Right cardiac atrium (tissue), 5 donors: ENCODE data around the gene OPTC. TPM values are rescaled to one million over a fixed set of nuclear protein-coding genes. Genes with fewer than 3 reads are reported as not detected.
"Not testable (repeated sequence)": the region's sequence is repeated elsewhere in the genome, so short reads cannot be mapped to it uniquely, and the experiment has no call there.

Experiments
- ATAC-seq, 2 donors: fragments of 200-7000 bp; cut with Tn5 transposase; one replicate each; pipeline versions ENCODE4 v1.8.0 to v1.9.1; 2020; ENCODE audit warnings: moderate library complexity in 2 of 2, mild to moderate bottlenecking in 1 of 2
- DNase-seq, 3 donors: peaks; one replicate each; pipeline ENCODE4 v3.0.0-alpha.2; 2020
- H3K27ac ChIP-seq: one replicate; pipeline ENCODE4 v1.5.1; 2013; ENCODE audit warnings: mild to moderate bottlenecking, low read length, control low read depth, moderate library complexity
- H3K27me3 ChIP-seq: one replicate; pipeline ENCODE4 v1.6.1; 2013; ENCODE audit not compliant: control insufficient read depth, insufficient read depth
- H3K4me1 ChIP-seq: one replicate; pipeline ENCODE4 v1.6.1; 2013; ENCODE audit warnings: low read length; ENCODE audit not compliant: control insufficient read depth, insufficient read depth
- H3K4me3 ChIP-seq: one replicate; pipeline ENCODE4 v1.5.1; 2013; ENCODE audit warnings: low read length, control low read depth
- H3K9me3 ChIP-seq: one replicate; pipeline ENCODE4 v1.6.1; 2013; ENCODE audit warnings: low read length; ENCODE audit not compliant: control insufficient read depth
- WGBS: extraction: QIAGEN DNeasy Blood & Tissue Kit; methylation state at CpG from one replicate; pipeline ENCODE4 v1.1.7; 2013; 5-methylcytosine and 5-hydroxymethylcytosine counted together
- intact Hi-C, 4 donors: fragments of 100-400 bp; cut with DNase I; formaldehyde crosslinking; loops; one replicate each; pipeline versions ENCODE4 v1.11.0 to v1.14.0; 2022 to 2023
- long read RNA-seq, 4 donors: library from polyadenylated mRNA; unstranded; transcript quantifications; one replicate each; pipeline ENCODE4 v2.0.0, GENCODE V29; 2020 to 2021
- polyA plus RNA-seq: library from polyadenylated mRNA; stranded (reverse); fragments of 200-250 nt; gene quantifications from one replicate; pipeline ENCODE4 v1.2.3, GENCODE V29; 2013
- total RNA-seq, 4 donors: library from RNA; stranded (reverse); fragmentation: NEBNext Ultra II Directional; extraction: Animal tissue kit (Norgen Biotek cat#: 25700); gene quantifications; one replicate each; pipeline ENCODE4 v1.2.1, GENCODE V29; 2021
- donor health status: healthy with polysubstance abuse.
- donor health status: DM: no; HTN: yes; CAD: no.
- donor health status: DM: no; HTN: no; CAD: no.
- donor health status: DM: no; HTN: yes; CAD: no; lungs with severe emphysema.
- donor health status: DM: yes; HTN: yes; CAD: no.

The OPTC gene, protein sequence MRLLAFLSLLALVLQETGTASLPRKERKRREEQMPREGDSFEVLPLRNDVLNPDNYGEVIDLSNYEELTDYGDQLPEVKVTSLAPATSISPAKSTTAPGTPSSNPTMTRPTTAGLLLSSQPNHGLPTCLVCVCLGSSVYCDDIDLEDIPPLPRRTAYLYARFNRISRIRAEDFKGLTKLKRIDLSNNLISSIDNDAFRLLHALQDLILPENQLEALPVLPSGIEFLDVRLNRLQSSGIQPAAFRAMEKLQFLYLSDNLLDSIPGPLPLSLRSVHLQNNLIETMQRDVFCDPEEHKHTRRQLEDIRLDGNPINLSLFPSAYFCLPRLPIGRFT
- total RNA-seq (not detected), polyA plus RNA-seq (not detected)
- long read RNA-seq, donor 1 = 0 reads
- long read RNA-seq, donor 2 = 0 reads
- long read RNA-seq, donor 3 = 0 reads
- long read RNA-seq, donor 4 = 0 reads

DNA sequence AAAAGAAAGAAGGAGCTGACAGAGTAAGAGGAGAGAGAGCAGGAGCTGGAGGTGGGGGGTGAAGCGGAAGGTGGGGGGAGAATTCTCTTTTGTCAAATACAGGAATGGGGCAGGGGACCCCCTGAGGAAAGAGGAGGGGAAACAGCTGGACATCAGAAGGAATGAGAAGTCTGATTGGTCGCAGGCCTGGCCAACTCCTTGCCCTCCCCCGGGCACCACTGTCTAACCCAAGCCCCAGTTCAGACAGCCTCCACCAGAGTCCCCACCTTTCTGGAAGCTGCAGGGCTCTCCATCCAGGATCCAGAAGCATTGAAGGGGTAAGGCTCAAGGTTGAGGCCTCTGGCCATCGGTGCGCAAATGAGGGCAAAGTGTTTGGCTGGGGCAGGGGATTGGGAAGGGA is at the start of gene OPTC:
OPTC (plus strand) TSS at position 253 of the 400 bp plus-strand sequence. CDS start 1,853 bp downstream, outside the sequence.
- ATAC-seq (no peak), DNase-seq (no peak)
- Histone ChIP-seq H3K4me3 (no peak within 1 kb of the TSS), H3K9me3 (no peaks in the 10 kb centered on the region), H3K4me1 (no peaks in the 10 kb centered on the region), H3K27me3 (no peaks in the 10 kb centered on the region), H3K27ac (no peak within 1 kb of the TSS)
- WGBS = 88% methylated on average over 5 of the region's 5 CpGs
- intact Hi-C loops = loop anchor here in 1 of 4 donors (5.0 kb wide), 1 partner anchor 132 kb away; no protein-coding TSS in a partner anchor

DNA sequence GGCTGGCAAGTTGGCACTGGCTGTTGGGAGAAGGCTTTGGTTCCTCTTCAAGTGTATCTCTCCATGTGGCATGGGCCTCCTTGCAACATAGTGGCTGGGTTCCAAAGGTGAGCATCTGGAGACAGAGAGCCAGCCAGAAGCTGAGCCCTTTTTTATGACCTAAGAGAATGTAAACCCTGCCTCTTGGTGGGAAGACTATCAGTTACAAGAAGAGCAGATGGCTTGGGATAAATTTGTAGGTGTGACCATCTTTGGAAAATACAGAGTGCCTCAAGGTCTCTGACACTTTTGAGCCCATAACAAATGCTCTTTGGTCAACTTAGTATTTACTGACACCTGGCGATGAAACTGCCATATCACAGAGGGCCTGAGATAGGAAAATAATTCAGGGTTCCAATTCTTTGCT is 49.8 kb upstream of the OPTC start:
- intact Hi-C loops = loop anchor here in 2 of 4 donors (5.0 kb wide), 2 partner anchors 77 to 102 kb away; no protein-coding TSS in a partner anchor
- no peak overlapping the region for H3K27ac ChIP-seq
- H3K9me3 ChIP-seq = no peaks in the 10 kb centered on the region
- H3K4me3 ChIP-seq = no peak overlapping the region
- DNase-seq (no peak), ATAC-seq (no peak)
- H3K4me1 ChIP-seq = no peaks in the 10 kb centered on the region
- no peaks in the 10 kb centered on the region for H3K27me3 ChIP-seq
- 100% methylated on average over 1 of the region's 1 CpG for WGBS

DNA sequence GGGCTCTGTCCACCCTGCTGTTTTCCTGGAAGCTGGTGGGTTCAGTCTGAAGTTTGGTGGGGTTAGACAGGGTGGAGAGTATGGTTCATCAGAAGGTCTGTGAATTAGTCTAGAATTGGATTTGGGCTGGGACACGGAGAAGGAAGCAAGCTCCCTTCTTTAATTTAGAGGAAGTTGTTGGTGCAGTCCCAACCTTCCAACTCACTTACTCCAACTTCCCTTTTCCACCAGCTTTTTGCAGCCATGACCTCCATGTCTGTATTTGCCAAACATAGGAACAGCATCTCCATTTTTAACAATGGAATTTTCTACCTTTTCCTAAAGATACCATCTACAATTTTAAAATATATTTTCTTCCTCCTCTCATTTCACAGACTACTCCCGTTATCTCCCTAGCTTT is 46.8 kb upstream of the OPTC start:
- Histone ChIP-seq H3K4me3 (no peak overlapping the region), H3K9me3 (no peaks in the 10 kb centered on the region), H3K4me1 (no peaks in the 10 kb centered on the region), H3K27me3 (no peaks in the 10 kb centered on the region), H3K27ac (no peak overlapping the region)
- intact Hi-C loops = no loop called here
- WGBS = 66% methylated on average over 2 of the region's 2 CpGs
- DNase-seq (no peak), ATAC-seq (no peak)

DNA sequence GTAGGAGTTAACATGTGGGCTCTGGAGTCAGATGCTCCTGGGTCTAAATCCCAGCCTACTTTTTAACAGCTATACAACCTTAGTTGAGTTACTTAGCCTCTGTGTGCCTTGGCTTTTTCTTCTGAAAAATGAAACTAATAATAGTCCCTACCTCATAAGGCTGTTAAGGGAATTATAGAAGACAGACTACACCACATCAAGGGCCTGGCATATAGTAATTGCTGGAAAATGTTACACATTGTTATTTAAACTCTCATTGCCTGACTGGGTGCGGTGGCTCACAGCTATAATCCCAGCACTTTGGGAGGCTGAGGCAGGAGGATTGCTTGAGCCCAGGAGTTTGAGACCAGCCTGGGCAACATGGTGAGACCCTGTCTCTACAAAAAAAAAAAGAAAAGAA is 46.4 kb upstream of the OPTC start:
- 92% methylated on average over 1 of the region's 1 CpG for WGBS
- intact Hi-C loops, ATAC-seq, H3K9me3 ChIP-seq, H3K4me1 ChIP-seq, DNase-seq, H3K27ac ChIP-seq, H3K4me3 ChIP-seq, H3K27me3 ChIP-seq: not testable (repeated sequence)

DNA sequence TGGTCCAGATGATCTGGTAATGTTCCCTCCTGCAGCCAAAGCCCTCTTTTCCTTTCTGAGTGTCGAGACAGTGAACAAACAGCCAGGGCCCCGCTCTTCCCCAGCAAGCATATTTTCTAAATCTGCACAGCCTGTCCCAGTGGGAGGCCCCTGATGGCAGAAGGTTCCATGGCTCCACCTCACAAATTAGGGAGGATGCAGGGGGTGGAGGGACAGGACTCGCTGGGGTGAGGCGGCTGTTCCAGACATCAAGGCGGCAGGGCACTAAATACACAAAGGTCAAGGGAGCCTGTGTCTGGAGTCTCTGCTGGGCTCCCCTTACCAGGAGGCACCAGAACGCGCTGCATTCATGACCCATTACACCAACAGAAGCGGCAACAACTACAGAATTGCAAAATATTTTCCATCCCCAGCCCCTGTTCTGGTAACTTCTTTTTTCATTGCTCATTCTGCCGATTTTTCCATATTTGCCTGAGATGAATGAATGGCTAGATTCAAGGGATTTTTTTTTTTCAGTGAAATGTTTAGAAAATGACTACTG is 45.4 kb upstream of the OPTC start:
- no peaks in the 10 kb centered on the region for H3K9me3 ChIP-seq
- DNase-seq (peak in 2 of 3 donors; percentile 52 to 80), ATAC-seq (peak; percentile 67 to 75)
- H3K4me1 ChIP-seq = no peaks in the 10 kb centered on the region
- intact Hi-C loops = no loop called here
- WGBS = 50% methylated on average over 9 of the region's 9 CpGs
- no peak overlapping the region for H3K4me3 ChIP-seq
- peak overlapping the region; percentile 80 for H3K27ac ChIP-seq
- no peaks in the 10 kb centered on the region for H3K27me3 ChIP-seq

DNA sequence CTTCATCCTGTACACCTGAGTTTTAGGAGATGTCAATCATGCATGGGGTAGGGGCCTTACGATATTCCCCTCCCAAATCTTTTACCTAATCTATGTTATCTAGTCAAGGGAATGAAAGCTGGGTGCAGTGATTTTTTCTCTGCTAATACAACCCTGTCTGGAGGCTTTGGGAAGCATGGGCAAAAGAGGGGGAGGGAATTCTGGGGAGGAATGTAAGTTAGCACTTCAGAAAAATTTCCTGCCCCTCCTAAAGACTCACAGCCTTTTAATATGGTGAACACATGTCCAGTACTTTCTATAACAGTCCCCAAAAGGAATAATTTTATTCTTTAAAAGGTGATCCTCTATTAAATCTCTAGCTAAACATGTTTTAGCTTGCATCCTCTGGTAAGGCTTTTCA is 44.0 kb upstream of the OPTC start:
- no peak overlapping the region for H3K27ac ChIP-seq

DNA sequence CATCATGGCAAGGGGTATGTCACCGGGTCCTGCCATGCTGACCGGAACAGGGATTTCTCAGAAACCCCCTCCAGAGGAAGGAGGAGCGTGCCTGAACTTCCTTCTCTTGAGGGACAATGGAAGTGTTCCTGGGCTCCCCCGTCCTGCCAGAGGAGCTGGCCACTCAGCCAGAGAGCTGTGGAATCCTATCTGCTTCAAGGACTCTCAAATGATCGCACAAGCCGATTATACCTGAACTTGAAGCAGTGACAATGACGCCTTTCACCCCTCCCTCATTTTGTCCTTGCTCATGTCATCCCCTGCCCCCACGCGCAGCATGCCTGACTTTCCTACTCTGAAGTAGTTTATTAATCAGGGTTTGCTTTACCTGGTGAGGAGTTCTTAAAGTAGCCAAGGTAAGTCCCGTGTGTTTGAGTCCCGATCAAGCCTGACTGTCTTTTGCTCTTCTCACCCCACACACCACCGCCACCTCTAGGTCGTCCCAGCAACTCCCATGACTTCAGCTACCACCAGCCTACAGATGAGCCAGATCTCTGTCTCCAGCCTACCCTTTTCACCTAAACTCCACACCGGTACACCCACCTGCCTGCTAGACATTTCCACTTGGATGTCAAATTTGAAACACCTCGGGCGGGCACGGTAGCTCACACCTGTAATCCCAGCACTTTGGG is 43.3 kb upstream of the OPTC start:
- no peaks in the 10 kb centered on the region for H3K27me3 ChIP-seq
- H3K27ac ChIP-seq = no peak overlapping the region
- intact Hi-C loops = no loop called here
- no peak overlapping the region for H3K4me3 ChIP-seq
- no peak for ATAC-seq
- peak in 1 of 3 donors; percentile 14 for DNase-seq
- WGBS = 74% methylated on average over 17 of the region's 17 CpGs
- H3K9me3 ChIP-seq = no peaks in the 10 kb centered on the region
- no peaks in the 10 kb centered on the region for H3K4me1 ChIP-seq

More for the DNA sequence above, 44.0 kb upstream of the OPTC start:
- no peak for ATAC-seq
- Histone ChIP-seq H3K4me3 (no peak overlapping the region), H3K4me1 (no peaks in the 10 kb centered on the region), H3K27me3 (no peaks in the 10 kb centered on the region), H3K9me3 (no peaks in the 10 kb centered on the region)
- intact Hi-C loops = no loop called here
- 69% methylated on average over 1 of the region's 1 CpG for WGBS
- no peak for DNase-seq

DNA sequence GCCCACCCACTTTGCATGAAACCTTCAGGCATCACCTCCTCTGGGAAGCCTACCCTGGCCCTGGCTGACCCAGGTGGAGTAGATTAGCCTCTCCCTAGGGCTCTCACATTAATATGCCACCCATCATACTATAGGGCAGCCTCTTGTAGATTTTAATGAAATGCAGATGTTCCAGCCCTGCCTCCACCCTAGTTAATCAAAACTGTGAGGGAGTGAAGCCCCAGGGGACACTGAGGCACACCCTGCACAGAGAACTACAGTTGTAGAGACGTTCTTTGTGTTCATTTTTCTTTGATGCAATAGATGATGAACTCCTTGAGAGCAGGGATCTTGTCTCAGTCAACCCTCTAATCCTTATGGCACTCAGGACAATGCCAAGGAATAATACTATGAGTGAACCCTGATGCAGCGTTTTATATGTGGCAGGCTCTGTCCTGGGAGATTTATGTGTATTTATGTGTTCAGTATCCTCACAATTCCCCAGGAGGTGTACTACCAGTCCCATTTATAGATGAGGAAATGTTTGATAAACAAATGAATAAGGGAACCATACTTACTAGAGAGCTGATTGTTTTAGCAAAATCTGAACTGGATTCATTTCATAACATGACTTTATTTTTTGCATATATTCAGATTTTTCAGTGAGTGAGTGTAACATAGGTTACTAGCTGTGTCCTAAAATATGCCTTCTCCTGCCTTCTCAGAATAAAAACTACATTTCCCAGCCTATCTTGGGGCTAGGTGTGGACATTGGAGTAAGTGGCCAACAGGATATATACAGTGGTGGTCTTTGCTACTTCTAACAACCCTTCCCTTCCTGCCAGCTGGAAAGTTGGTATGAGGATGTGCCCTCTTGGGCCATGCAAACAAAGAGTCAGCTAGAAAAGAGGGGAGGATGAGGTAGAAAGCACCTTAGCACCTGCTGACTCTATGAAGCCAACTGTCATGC is 41.8 kb upstream of the OPTC start:
- no peak for DNase-seq
- ATAC-seq = no peak
- no peaks in the 10 kb centered on the region for H3K4me1 ChIP-seq
- no peaks in the 10 kb centered on the region for H3K27me3 ChIP-seq
- no peaks in the 10 kb centered on the region for H3K9me3 ChIP-seq
- H3K4me3 ChIP-seq = no peak overlapping the region
- H3K27ac ChIP-seq = no peak overlapping the region
- intact Hi-C loops = no loop called here
- WGBS = 56% methylated on average over 2 of the region's 2 CpGs

DNA sequence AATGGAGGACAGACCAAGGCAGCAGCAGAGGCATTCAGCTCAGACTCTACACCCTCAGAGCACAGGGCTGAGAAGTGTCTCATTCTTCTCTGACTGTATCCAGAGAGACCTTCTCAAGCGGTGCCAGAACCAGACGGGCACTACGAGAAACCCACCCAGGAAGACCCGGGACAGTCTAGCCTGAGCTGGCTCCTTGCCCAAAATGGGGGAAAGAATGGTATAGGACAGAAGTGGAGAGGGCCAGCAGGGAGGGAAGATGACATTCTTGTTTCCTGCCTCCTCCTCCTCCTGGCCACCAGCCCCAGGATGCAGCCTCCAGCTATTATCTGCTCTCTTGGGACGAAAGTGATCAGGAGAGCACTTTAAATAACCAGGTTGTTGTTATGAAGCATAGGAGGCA is 40.9 kb upstream of the OPTC start:
- H3K9me3 ChIP-seq = no peaks in the 10 kb centered on the region

DNA sequence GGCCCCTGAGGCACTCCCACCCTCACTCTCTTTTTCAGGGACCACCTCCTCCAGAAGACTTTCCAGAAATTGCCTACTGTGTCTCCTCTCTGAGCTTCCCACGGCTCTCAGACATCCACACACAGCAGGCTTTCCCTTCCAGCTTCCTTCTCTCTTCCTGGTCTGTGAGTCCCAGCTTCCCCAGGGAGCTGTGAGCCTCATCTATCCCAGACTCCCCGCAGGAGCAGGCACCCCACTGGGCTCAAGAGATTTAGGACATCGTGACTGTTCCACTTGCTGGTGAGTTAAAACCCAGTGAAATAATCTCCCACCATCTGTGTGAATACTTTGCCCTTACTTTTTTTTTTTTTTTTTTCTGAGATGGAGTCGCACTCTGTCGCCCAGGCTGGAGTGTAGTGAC is 40.3 kb upstream of the OPTC start:
- no peaks in the 10 kb centered on the region for H3K4me1 ChIP-seq
- H3K4me3 ChIP-seq = no peak overlapping the region
- H3K9me3 ChIP-seq = no peaks in the 10 kb centered on the region
- no peak overlapping the region for H3K27ac ChIP-seq
- intact Hi-C loops = no loop called here
- DNase-seq (no peak), ATAC-seq (no peak)
- WGBS = 53% methylated on average over 5 of the region's 5 CpGs
- no peaks in the 10 kb centered on the region for H3K27me3 ChIP-seq

More for the DNA sequence above, 40.9 kb upstream of the OPTC start:
- no peaks in the 10 kb centered on the region for H3K27me3 ChIP-seq
- H3K27ac ChIP-seq = no peak overlapping the region
- DNase-seq (no peak), ATAC-seq (no peak)
- H3K4me3 ChIP-seq = no peak overlapping the region
- WGBS = 53% methylated on average over 5 of the region's 5 CpGs
- H3K4me1 ChIP-seq = no peaks in the 10 kb centered on the region
- intact Hi-C loops = no loop called here
